IMR-90 (cell line): Measurements from ENCODE around the gene HIVEP3. TPM values are rescaled to one million over a fixed set of nuclear protein-coding genes. Genes with fewer than 3 reads are reported as not detected.
A peak's percentile ranks its signal among the peaks of the same experiment; 100 is the strongest.

Source experiments
- ATAC-seq: fragments of 200-7000 bp; cut with Tn5 transposase; 2 replicates; pipeline ENCODE4 v1.9.1; 2020; ENCODE audit warnings: low read depth, mild to moderate bottlenecking, moderate library complexity
- BruUV-seq: library from RNA; stranded (reverse); fragments of 400-500 nt; replicated peaks from 2 replicates; lab custom pipeline; 2021; lab: Mats Ljungman, UMichigan
- CTCF ChIA-PET: fragments of 300-600 bp; formaldehyde crosslinking; extraction: SDS; loops from one replicate; lab custom pipeline; 2021; ENCODE audit warnings: antibody characterized with exemption; lab: Yijun Ruan, JAX
- POLR2A ChIA-PET: fragments of 300-600 bp; sonication (Branson Sonifier 250); formaldehyde crosslinking; loops from one replicate; lab custom pipeline; 2022; ENCODE audit warnings: antibody characterized with exemption; ENCODE audit not compliant: unreplicated experiment; lab: Charles Lee
- DNase-seq: peaks from one replicate; pipeline ENCODE4 v3.0.0; 2013
- H2AFZ ChIP-seq: replicated peaks from 2 replicates; pipeline ENCODE3; 2013; ENCODE audit warnings: low read length, mild to moderate bottlenecking; ENCODE audit not compliant: poor library complexity
- H2AK5ac ChIP-seq: 2 replicates; pipeline ENCODE4 v1.6.1; 2013; ENCODE audit warnings: low read depth, low read length, inconsistent platforms
- H2AK9ac ChIP-seq: replicated peaks from 2 replicates; pipeline ENCODE3; 2013; ENCODE audit warnings: mild to moderate bottlenecking, low read depth, low read length, moderate library complexity; ENCODE audit not compliant: poor library complexity
- H2BK120ac ChIP-seq: 2 replicates; pipeline ENCODE4 v1.6.1; 2013; ENCODE audit warnings: low read depth, low read length, inconsistent platforms
- H2BK15ac ChIP-seq: 3 replicates; pipeline ENCODE4 v1.6.1; 2013; ENCODE audit warnings: low read depth, low read length, inconsistent platforms
- H2BK20ac ChIP-seq: 2 replicates; pipeline ENCODE4 v1.6.1; 2013; ENCODE audit warnings: low read depth, mild to moderate bottlenecking, inconsistent platforms, low read length, moderate library complexity
- H2BK5ac ChIP-seq: 2 replicates; pipeline ENCODE4 v1.6.1; 2013; ENCODE audit warnings: mild to moderate bottlenecking, low read depth, low read length, inconsistent platforms; ENCODE audit not compliant: poor library complexity, severe bottlenecking
- H3K14ac ChIP-seq: replicated peaks from 2 replicates; pipeline ENCODE4 v1.6.1; 2013; ENCODE audit warnings: low read depth, low read length, inconsistent platforms
- H3K18ac ChIP-seq: 2 replicates; pipeline ENCODE4 v1.6.1; 2013; ENCODE audit warnings: low read depth, low read length, control low read depth
- H3K23ac ChIP-seq: 2 replicates; pipeline ENCODE4 v1.6.1; 2013; ENCODE audit warnings: low read depth, low read length, inconsistent platforms
- H3K27ac ChIP-seq: 2 replicates; pipeline ENCODE4 v1.5.1; 2013; ENCODE audit warnings: mild to moderate bottlenecking, control low read depth, low read length; ENCODE audit not compliant: insufficient read depth
- H3K27me3 ChIP-seq: 2 replicates; pipeline ENCODE4 v1.6.1; 2013; ENCODE audit warnings: low read length; ENCODE audit not compliant: control insufficient read depth, insufficient read depth
- H3K36me3 ChIP-seq: 2 replicates; pipeline ENCODE4 v1.6.1; 2013; ENCODE audit warnings: low read length, mixed read lengths; ENCODE audit not compliant: control insufficient read depth, insufficient read depth
- H3K4ac ChIP-seq: 2 replicates; pipeline ENCODE4 v1.6.1; 2013; ENCODE audit warnings: low read depth, low read length, inconsistent platforms
- H3K4me1 ChIP-seq: 2 replicates; pipeline ENCODE4 v1.6.1; 2013; ENCODE audit warnings: low read length, mixed read lengths; ENCODE audit not compliant: control insufficient read depth, insufficient read depth
- H3K4me2 ChIP-seq: 2 replicates; pipeline ENCODE4 v1.6.1; 2013; ENCODE audit warnings: low read depth, mild to moderate bottlenecking, control low read depth, low read length, moderate library complexity
- H3K4me3 ChIP-seq: 2 replicates; pipeline ENCODE4 v1.5.1; 2013; ENCODE audit warnings: low read depth, mild to moderate bottlenecking, control low read depth, low read length, moderate library complexity; ENCODE audit not compliant: insufficient read depth
- H3K56ac ChIP-seq: 2 replicates; pipeline ENCODE4 v1.6.1; 2013; ENCODE audit warnings: low read length, inconsistent platforms; ENCODE audit not compliant: insufficient read depth; ENCODE audit errors: extremely low read depth
- H3K79me1 ChIP-seq, 2 experiments: 2 replicates each; pipeline ENCODE4 v1.6.1; 2013; ENCODE audit warnings: low read length in 2 of 2, inconsistent platforms in 1 of 2, low read depth in 1 of 2
- H3K9ac ChIP-seq: 2 replicates; pipeline ENCODE4 v1.6.1; 2013; ENCODE audit warnings: low read depth, low read length, control low read depth
- H3K9me1 ChIP-seq: 2 replicates; pipeline ENCODE4 v1.6.1; 2013; ENCODE audit warnings: low read length, inconsistent platforms; ENCODE audit not compliant: insufficient read depth
- H3K9me3 ChIP-seq: 2 replicates; pipeline ENCODE4 v1.6.1; 2013; ENCODE audit warnings: low read length; ENCODE audit not compliant: control insufficient read depth, insufficient read depth
- H4K20me1 ChIP-seq: 2 replicates; pipeline ENCODE4 v1.6.1; 2013; ENCODE audit warnings: low read length, inconsistent platforms; ENCODE audit not compliant: insufficient read depth
- H4K5ac ChIP-seq: 2 replicates; pipeline ENCODE4 v1.6.1; 2013; ENCODE audit warnings: mild to moderate bottlenecking, low read depth, low read length, control low read depth
- H4K8ac ChIP-seq, 2 experiments: 2 replicates each; pipeline ENCODE4 v1.6.1; 2013; ENCODE audit warnings: low read depth in 2 of 2, low read length in 2 of 2, control low read depth in 1 of 2, inconsistent platforms in 1 of 2
- H4K91ac ChIP-seq: 2 replicates; pipeline ENCODE4 v1.6.1; 2013; ENCODE audit warnings: low read depth, low read length, inconsistent platforms; ENCODE audit not compliant: insufficient read depth
- CEBPB ChIP-seq: IDR thresholded peaks from 2 replicates; pipeline ENCODE4 v1.6.1; 2012; ENCODE audit warnings: low read depth, low read length, improper control_type of control experiment
- RFX5 ChIP-seq: IDR thresholded peaks from 2 replicates; pipeline ENCODE4 v1.8.0; 2012; ENCODE audit warnings: low read depth, mild to moderate bottlenecking, low read length, moderate library complexity
- SMC3 ChIP-seq: fragments of 150-350 bp; IDR thresholded peaks from 2 replicates; pipeline ENCODE4 v1.6.1; 2016; ENCODE audit warnings: low read depth, mild to moderate bottlenecking, antibody characterized with exemption, low read length, moderate library complexity
- WGBS, 2 experiments: methylation state at CpG; one replicate each; pipeline versions ENCODE4 v1.1.5 to v1.1.7; 2013; ENCODE audit warnings: missing lambda C conversion rate in 2 of 2; ENCODE audit not compliant: insufficient read length in 1 of 2; ENCODE audit errors: extremely low coverage in 2 of 2; 5-methylcytosine and 5-hydroxymethylcytosine counted together
- dilution Hi-C: fragments of 300-500 bp; cut with HindIII; formaldehyde crosslinking; loops from one replicate; pipeline ENCODE4 v1.14.3; 2018; ENCODE audit warnings: low sequenced_read_pairs; ENCODE audit not compliant: unreplicated experiment
- in situ Hi-C: fragments of 300-500 bp; cut with MboI; formaldehyde crosslinking; loops from 3 replicates; pipeline ENCODE4 v1.14.3; 2019; ENCODE audit warnings: low sequenced_read_pairs, inconsistent platforms, mixed read lengths
- intact Hi-C: fragments of 100-400 bp; cut with micrococcal nuclease; formaldehyde crosslinking; loops from 2 replicates; pipeline ENCODE4 v1.10.0; 2022
- polyA plus RNA-seq, 3 experiments: library from polyadenylated mRNA; depleted of rRNA; stranded (reverse); fragments of >200 nt; gene quantifications; 2 replicates each; pipeline ENCODE4 v1.2.3, GENCODE V29; 2012; ENCODE audit warnings: low replicate concordance in 1 of 3
- total RNA-seq: library from RNA; depleted of rRNA; stranded (reverse); fragments of >200 nt; gene quantifications from 2 replicates; pipeline ENCODE4 v1.2.3, GENCODE V29; 2012

HIVEP3 gene
- total and polyA plus RNA-seq, 2 of the 4 experiments (the other 2 are of a cell fraction) = 1.4 to 4.0 TPM

DNA sequence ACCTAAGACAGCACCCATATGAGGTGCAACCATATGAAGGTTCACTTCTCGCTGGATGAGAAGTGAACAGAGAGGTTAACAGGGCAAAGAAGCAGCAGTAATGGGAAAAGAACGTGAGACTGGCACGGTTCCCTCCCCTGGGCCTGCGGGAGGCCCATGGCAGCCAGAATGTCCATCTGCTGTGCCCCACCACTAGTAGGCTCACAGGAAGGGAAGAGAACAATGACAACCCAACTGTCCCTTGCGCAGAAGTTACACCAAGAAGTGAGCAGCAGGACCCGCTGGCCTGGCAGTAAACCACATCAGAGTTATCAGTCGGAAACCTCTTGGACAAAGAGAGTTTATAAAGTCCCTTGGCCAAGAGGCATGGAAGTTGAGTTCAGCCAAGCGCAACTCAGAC is 11.3 kb downstream of the HIVEP3 start:
- Histone ChIP-seq H3K36me3 (no peaks in the 10 kb centered on the region), H3K27ac (no peak overlapping the region), H2AK5ac (0 out of 2 replicates have a peak overlapping the region, but pooled peaks have one; percentile 2), H2AFZ (no peak overlapping the region), H2AK9ac (no peak overlapping the region), H3K4ac (no peak overlapping the region), H3K79me1 (0 out of 4 replicates have a peak, but pooled peaks cover 0 to 3% of the 10 kb centered on the region in 2 experiments), H3K9ac (no peak overlapping the region), H4K20me1 (no peaks in the 10 kb centered on the region), H3K4me1 (peaks cover 3% of the 10 kb centered on the region), H3K27me3 (no peaks in the 10 kb centered on the region), H4K91ac (no peak overlapping the region), H3K4me2 (no peak overlapping the region), H3K18ac (no peak overlapping the region), H3K9me3 (no peaks in the 10 kb centered on the region), H2BK15ac (no peak overlapping the region), H2BK5ac (no peak overlapping the region), H3K14ac (no peak overlapping the region), H3K56ac (no peak overlapping the region), H3K9me1 (peaks cover 11% of the 10 kb centered on the region; the same call in 1 of the 2 replicates), H3K4me3 (no peak overlapping the region), H2BK20ac (no peak overlapping the region), H4K8ac (no peak overlapping the region), H3K23ac (no peak overlapping the region), H2BK120ac (no peak overlapping the region), H4K5ac (no peak overlapping the region)
- no TSS peak for BruUV-seq
- dilution Hi-C loops = no loop called here
- POLR2A ChIA-PET = no interaction called here
- WGBS, 2 experiments = 96% methylated on average over 4 of the region's 8 CpGs; no CpG with 5 or more reads in 1 of the 2 experiments
- in situ Hi-C loops = no loop called here
- CTCF ChIA-PET = interaction anchor here (0.6 kb wide), 1 partner anchor 78 kb away, joined by 4 read pairs; no protein-coding TSS in a partner anchor
- intact Hi-C loops = no loop called here
- no peak for TF ChIP-seq RFX5
- TF ChIP-seq SMC3 = no peak
- TF ChIP-seq CEBPB = no peak
- ATAC-seq = no peak
- DNase-seq = no peak
